ENCODE measurements around the gene PALM.
"Not testable (repeated sequence)": the region's sequence is repeated elsewhere in the genome, so short reads cannot be mapped to it uniquely, and the experiment has no call there.

The PALM gene

DNA sequence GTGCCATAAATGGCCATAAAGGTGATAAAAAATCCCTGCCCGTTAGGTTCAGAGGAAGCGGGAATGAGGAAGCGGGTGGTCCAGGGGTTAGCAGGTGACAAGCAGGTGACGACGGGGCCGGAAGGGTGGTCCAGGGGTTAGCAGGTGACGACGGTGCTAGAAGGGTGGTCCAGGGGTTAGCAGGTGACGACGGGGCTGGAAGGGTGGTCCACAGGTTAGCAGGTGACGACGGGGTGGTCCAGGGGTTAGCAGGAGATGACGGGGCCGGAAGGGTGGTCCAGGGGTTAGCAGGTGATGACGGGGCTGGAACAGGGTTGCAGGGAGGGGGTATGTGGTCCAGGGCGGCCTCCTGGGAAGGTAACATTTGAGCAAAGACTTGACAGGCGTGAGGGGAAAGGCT, 19.7 kb upstream of the PALM start:
- H3K27ac Mint-ChIP-seq: no peak overlapping the region
- no peaks in the 10 kb centered on the region for H3K4me1 Mint-ChIP-seq
- no peaks in the 10 kb centered on the region for H3K27me3 Mint-ChIP-seq
- H3K4me3 Mint-ChIP-seq: no peak overlapping the region
- no peaks in the 10 kb centered on the region for H3K36me3 Mint-ChIP-seq
- H3K9me3 Mint-ChIP-seq: no peaks in the 10 kb centered on the region

DNA sequence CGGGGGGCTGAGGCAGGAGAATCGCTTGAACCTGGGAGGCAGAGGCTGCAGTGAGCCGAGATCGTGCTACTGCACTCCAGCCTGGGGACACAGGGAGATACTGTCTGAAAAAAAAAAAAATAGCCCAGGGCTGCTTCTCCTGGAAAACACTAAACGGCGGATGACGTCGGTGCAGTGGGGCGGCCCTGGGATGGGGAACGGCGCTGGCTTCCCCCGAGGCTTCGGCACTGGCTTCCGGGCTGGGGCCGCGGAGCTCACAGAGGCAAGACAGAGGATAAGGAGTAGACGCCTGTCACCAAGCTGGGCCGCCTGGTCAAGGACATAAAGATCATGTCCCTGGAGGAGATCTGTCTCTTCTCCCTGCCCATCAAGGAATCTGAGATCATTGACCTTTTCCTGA, 18.5 kb upstream of the PALM start:
- Mint-ChIP-seq H3K27me3 (no peaks in the 10 kb centered on the region), H3K36me3 (no peaks in the 10 kb centered on the region), H3K9me3 (no peaks in the 10 kb centered on the region), H3K4me3 (no peak overlapping the region), H3K27ac (no peak overlapping the region), H3K4me1 (no peaks in the 10 kb centered on the region)

DNA sequence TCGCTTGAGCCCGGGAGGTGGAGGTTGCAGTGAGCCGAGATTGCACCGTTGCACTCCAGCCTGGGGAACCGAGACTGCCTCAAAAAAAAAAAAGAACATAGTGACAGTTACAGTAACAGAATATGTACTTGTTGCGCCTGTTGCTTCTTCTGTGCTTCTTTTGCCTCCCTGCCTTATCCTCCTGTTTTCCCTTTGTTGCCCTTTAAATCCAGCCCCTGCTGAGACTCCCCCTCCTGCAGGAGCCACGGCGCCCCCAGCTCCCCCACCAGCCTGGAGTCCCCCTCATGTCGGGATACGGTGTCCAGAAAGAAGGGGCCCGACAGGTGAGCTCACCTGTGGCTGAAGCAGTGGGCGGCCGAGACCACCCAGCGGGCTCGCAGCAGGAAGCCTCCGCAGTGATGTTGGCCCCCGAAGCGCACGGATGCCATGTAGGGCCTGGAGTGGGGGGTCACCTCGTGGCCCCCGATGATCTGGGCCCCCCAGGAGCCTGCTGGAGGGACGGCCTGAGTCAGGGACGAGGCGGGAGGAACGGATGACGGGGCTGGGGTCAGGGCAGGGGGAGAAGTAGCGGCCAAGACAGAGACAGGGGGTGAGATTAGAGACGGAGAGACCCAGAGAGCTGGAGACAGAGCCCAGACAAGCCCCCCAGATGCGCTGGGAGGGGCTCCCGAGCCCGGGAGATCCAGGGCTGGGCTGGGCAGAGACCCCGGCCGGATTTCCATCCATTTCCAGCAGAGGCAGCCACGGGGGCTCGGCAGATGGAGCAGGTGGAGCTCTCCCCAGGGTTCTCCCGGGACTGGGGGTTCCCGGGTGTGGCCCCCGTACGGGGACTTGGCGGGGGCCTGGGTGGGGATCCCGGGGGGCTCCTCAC, 14.0 kb upstream of the PALM start:
- Mint-ChIP-seq H3K4me3 (no peak overlapping the region), H3K27me3 (peaks cover 1% of the 10 kb centered on the region), H3K4me1 (no peaks in the 10 kb centered on the region), H3K36me3 (no peaks in the 10 kb centered on the region), H3K9me3 (no peaks in the 10 kb centered on the region), H3K27ac (no peak overlapping the region)

- H3K9me3 Mint-ChIP-seq: no peaks in the 10 kb centered on the region
- H3K27me3 Mint-ChIP-seq: peaks cover 1% of the 10 kb centered on the region
- H3K27ac Mint-ChIP-seq: no peak within 1 kb of the TSS
- H3K4me3 Mint-ChIP-seq: no peak within 1 kb of the TSS
- no peaks in the 10 kb centered on the region for H3K4me1 Mint-ChIP-seq
- no peaks in the 10 kb centered on the region for H3K36me3 Mint-ChIP-seq
Measured at GRCh38 chr19:695352-695949, 13.3 kb upstream of the PALM start, which contains the start of gene PRSS57. Gene PRSS57 (minus strand): TSS chr19:695452. CDS start chr19:695430, 22 bp downstream.

- H3K27ac Mint-ChIP-seq, H3K27me3 Mint-ChIP-seq, H3K36me3 Mint-ChIP-seq, H3K4me3 Mint-ChIP-seq, H3K4me1 Mint-ChIP-seq, H3K9me3 Mint-ChIP-seq: not testable (repeated sequence)
Measured at GRCh38 chr19:698529-698928, 10.2 kb upstream of the PALM start.

DNA sequence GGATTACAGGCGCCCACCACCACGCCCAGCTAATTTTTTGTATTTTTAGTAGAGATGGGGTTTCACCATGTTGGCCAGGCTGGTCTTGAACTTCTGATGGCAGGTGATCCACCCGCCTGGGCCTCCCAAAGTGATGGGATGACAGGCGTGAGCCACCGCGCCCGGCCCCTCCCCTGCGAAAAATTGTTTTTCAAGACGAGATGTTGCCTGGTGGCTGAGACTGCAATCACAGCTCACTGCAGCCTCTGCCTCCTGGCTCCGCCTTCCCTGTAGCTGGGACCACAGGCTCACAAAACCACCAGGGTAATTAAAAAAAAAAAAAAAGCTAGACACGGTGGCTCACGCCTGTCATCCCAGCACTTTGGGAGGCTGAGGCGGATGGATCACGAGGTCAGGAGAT, 8.8 kb upstream of the PALM start:
- not testable (repeated sequence) for H3K4me3 Mint-ChIP-seq, H3K36me3 Mint-ChIP-seq

GRCh38 chr19:702847-703246, 5.9 kb upstream of the PALM start:
- H3K36me3 Mint-ChIP-seq, H3K4me1 Mint-ChIP-seq, H3K27me3 Mint-ChIP-seq, H3K9me3 Mint-ChIP-seq, H3K27ac Mint-ChIP-seq: not testable (repeated sequence)
- H3K4me3 Mint-ChIP-seq: peak overlapping the region; percentile 51

More for the DNA sequence above, 8.8 kb upstream of the PALM start:
- not testable (repeated sequence) for H3K27me3 Mint-ChIP-seq, H3K27ac Mint-ChIP-seq, H3K9me3 Mint-ChIP-seq, H3K4me1 Mint-ChIP-seq

- Mint-ChIP-seq H3K27ac (no peak overlapping the region), H3K4me1 (peaks cover 4% of the 10 kb centered on the region), H3K27me3 (peaks cover 5% of the 10 kb centered on the region), H3K36me3 (no peaks in the 10 kb centered on the region), H3K4me3 (peak overlapping the region; percentile 51), H3K9me3 (no peaks in the 10 kb centered on the region)
Measured at GRCh38 chr19:703329-703650, 5.4 kb upstream of the PALM start.

- Mint-ChIP-seq H3K9me3 (no peaks in the 10 kb centered on the region), H3K4me3 (no peak overlapping the region), H3K4me1 (peaks cover 4% of the 10 kb centered on the region), H3K36me3 (no peaks in the 10 kb centered on the region), H3K27me3 (peaks cover 5% of the 10 kb centered on the region), H3K27ac (no peak overlapping the region)
Measured at GRCh38 chr19:703651-704446, 4.9 kb upstream of the PALM start.

- H3K9me3 Mint-ChIP-seq: no peaks in the 10 kb centered on the region
- no peak overlapping the region for H3K27ac Mint-ChIP-seq
- peaks cover 5% of the 10 kb centered on the region for H3K27me3 Mint-ChIP-seq
- H3K4me1 Mint-ChIP-seq: peaks cover 4% of the 10 kb centered on the region
- H3K4me3 Mint-ChIP-seq: no peak overlapping the region
- no peaks in the 10 kb centered on the region for H3K36me3 Mint-ChIP-seq
Measured at GRCh38 chr19:704447-704741, 4.3 kb upstream of the PALM start.

DNA sequence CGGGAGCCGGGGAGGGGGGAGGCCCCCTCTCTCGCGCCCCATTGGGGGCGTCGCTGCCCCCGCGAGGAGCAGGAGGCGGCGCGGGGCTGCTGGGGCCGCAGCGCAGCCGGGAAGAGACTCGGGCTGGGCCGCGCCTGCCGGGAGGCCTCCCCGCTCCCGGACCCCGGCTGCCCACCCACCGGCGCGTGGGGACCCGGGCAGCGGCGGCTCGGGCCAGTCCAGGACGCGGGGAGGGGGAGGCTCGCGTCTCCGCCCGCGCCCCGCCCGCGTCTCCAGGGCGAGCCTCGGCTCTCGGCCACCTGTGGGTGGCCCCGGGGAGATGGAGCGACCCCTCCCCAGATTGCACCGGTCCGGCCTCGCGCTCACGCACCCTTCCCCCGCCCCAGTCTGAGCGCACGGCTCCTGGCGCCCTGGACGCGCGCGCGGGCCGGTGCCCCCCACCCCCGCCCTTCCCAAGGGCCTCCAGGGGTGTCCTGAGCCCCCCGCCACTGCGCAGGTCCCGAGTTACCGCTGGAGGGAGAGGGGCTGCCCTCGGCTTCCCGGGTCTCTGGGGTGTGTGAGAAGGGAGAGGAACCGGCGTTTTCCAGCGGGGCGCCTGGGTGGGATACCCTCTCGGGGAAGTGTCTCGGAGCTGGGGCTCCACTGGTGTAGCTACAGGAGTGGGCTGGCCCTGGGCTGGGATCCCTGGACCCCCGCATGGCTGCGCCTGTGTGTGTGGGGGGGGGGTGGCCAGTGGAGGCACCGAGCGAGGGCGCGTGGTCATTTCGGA, 645 bp downstream of the PALM start:
- Mint-ChIP-seq H3K27ac (no peak overlapping the region), H3K4me3 (no peak overlapping the region), H3K36me3 (no peaks in the 10 kb centered on the region), H3K9me3 (no peaks in the 10 kb centered on the region), H3K4me1 (no peaks in the 10 kb centered on the region), H3K27me3 (peaks cover 9% of the 10 kb centered on the region)

GRCh38 chr19:709965-710571, 1.3 kb downstream of the PALM start:
- no peak overlapping the region for H3K27ac Mint-ChIP-seq
- peaks cover 9% of the 10 kb centered on the region for H3K27me3 Mint-ChIP-seq
- no peaks in the 10 kb centered on the region for H3K4me1 Mint-ChIP-seq
- no peak overlapping the region for H3K4me3 Mint-ChIP-seq
- H3K36me3 Mint-ChIP-seq: no peaks in the 10 kb centered on the region
- H3K9me3 Mint-ChIP-seq: no peaks in the 10 kb centered on the region

DNA sequence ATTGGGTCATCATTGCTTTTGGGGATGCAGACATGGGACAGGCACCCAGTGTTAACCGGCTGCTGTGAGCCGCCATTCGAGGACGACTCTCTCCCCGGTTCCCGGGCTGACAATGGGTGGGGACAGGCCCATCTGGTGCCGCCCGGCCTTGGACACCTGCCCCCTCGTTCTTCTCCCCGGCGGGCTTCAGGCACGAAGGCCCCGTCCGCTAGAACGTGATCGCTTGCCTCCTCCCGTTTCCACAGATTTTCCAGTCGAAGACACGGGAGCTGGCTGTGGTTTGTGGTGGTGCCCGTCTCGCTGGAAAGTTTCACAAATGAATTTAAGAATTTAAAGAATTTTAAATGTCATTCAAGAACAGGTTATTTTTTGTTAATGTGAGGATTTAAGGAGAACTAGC, 2.0 kb downstream of the PALM start:
- Mint-ChIP-seq H3K36me3 (peaks cover 3% of the 10 kb centered on the region), H3K27me3 (peaks cover 11% of the 10 kb centered on the region), H3K27ac (no peak overlapping the region), H3K9me3 (peaks cover 6% of the 10 kb centered on the region), H3K4me3 (peak overlapping the region; percentile 15), H3K4me1 (no peaks in the 10 kb centered on the region)

DNA sequence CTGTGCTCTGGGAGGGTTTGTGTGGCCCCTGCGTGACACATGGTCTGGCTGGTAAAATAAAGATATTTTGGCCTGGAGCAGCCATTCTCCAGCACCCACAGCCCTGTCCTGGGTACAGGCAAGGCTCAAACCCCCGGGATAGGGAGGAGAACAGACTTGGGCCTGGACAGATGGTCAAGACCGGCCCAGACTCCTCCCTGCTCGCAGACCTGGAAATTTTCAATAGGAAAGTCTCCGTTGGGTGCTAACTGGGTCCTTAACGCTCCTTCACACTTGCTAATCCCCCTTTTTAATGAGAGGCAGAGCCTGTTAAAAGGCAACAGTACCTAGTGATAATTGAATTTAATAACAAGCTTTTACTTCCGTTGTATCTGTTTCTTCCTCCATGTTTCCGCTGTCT, 2.5 kb downstream of the PALM start:
- Mint-ChIP-seq H3K36me3 (peaks cover 3% of the 10 kb centered on the region), H3K4me1 (no peaks in the 10 kb centered on the region), H3K4me3 (no peak overlapping the region), H3K9me3 (peaks cover 7% of the 10 kb centered on the region), H3K27me3 (peaks cover 11% of the 10 kb centered on the region), H3K27ac (no peak overlapping the region)

DNA sequence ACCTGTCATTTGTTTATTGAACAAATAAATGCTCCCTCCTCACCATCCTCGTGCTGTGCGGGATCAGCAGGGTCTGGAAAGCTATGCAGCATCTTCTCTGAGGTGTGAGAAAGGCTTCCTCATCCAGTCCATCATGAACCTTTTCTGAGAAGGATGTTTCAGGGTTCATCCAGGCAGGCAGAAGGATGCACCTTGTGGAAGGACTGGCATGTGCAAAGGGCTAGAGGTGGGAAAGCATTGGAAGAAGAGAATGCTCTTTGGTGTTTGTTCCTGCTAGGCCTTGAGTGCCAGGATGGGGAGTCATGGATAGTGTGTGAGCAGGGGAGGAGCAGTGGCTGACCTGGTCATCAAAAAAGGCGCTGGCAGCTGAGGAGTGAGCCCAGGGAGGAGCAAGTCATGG, 6.6 kb downstream of the PALM start:
- peaks cover 12% of the 10 kb centered on the region for H3K27me3 Mint-ChIP-seq
- H3K4me1 Mint-ChIP-seq: no peaks in the 10 kb centered on the region
- H3K27ac Mint-ChIP-seq: peak overlapping the region; percentile 55
- H3K4me3 Mint-ChIP-seq: no peak overlapping the region
- H3K36me3 Mint-ChIP-seq: peaks cover 3% of the 10 kb centered on the region
- peaks cover 7% of the 10 kb centered on the region for H3K9me3 Mint-ChIP-seq

All from activated naive CD4-positive, alpha-beta T cell treated with anti-CD3 and anti-CD28 coated beads, Interleukin-2, amount 50 U/mL, for 24 hours (primary cell).